ENCODE measurements around the gene ZNF223.

Gene ZNF223

GRCh38 chr19:44051650-44052402 is at the start of gene ZNF223:
Gene ZNF223, plus strand, starts transcription at chr19:44052036. Its CDS starts 3,141 bp downstream, at chr19:44055177.
- peak; percentile 69 for DNase-seq (ENCODE audit: low spot score)
- peak; percentile 81 for FAIRE-seq

GRCh38 chr19:44002212-44002565 is 49.6 kb upstream of the ZNF223 start:
- no peak for FAIRE-seq

GRCh38 chr19:44002566-44003460 is 49.0 kb upstream of the ZNF223 start, which contains the start of gene ZNF230:
Gene ZNF230, plus strand, starts transcription at chr19:44002957. Its CDS starts 4,122 bp downstream, at chr19:44007079.
- peak; percentile 82 for DNase-seq (ENCODE audit: low spot score)
- FAIRE-seq = peak; percentile 86

More at GRCh38 chr19:44002212-44002565, 49.6 kb upstream of the ZNF223 start:
- DNase-seq (ENCODE audit: low spot score) = no peak

GRCh38 chr19:44003461-44004009 is 48.3 kb upstream of the ZNF223 start:
- DNase-seq (ENCODE audit: low spot score) (peak; percentile 6), FAIRE-seq (no peak)

- no peak for DNase-seq (ENCODE audit: low spot score)
- no peak for FAIRE-seq
Observed at GRCh38 chr19:44005973-44006372, 45.9 kb upstream of the ZNF223 start.

GRCh38 chr19:44007473-44007872 is 44.4 kb upstream of the ZNF223 start:
- FAIRE-seq = no peak

GRCh38 chr19:44010468-44010867 is 41.4 kb upstream of the ZNF223 start:
- no peak for FAIRE-seq
- DNase-seq (ENCODE audit: low spot score) = no peak

More at GRCh38 chr19:44007473-44007872, 44.4 kb upstream of the ZNF223 start:
- no peak for DNase-seq (ENCODE audit: low spot score)

- no peak for FAIRE-seq
- DNase-seq (ENCODE audit: low spot score) = no peak
Observed at GRCh38 chr19:44019498-44019897, 32.3 kb upstream of the ZNF223 start.

GRCh38 chr19:44021221-44021620 is 30.6 kb upstream of the ZNF223 start:
- FAIRE-seq (no peak), DNase-seq (ENCODE audit: low spot score) (no peak)

GRCh38 chr19:44024900-44025216 is 27.0 kb upstream of the ZNF223 start:
- DNase-seq (ENCODE audit: low spot score) (no peak), FAIRE-seq (no peak)

- FAIRE-seq (peak; percentile 72), DNase-seq (ENCODE audit: low spot score) (peak; percentile 65)
Observed at GRCh38 chr19:44025217-44025936, 26.5 kb upstream of the ZNF223 start, which contains the start of gene ZNF222. Gene ZNF222, plus strand, starts transcription at chr19:44025379. Its CDS starts 58 bp downstream, at chr19:44025437.

GRCh38 chr19:44026622-44027021 is 25.2 kb upstream of the ZNF223 start:
- no peak for FAIRE-seq
- DNase-seq (ENCODE audit: low spot score) = no peak

- FAIRE-seq (no peak), DNase-seq (ENCODE audit: low spot score) (no peak)
Observed at GRCh38 chr19:44032001-44032610, 19.7 kb upstream of the ZNF223 start.

- FAIRE-seq = no peak
- DNase-seq (ENCODE audit: low spot score) = no peak
Observed at GRCh38 chr19:44042147-44042546, 9.7 kb upstream of the ZNF223 start.

- FAIRE-seq (no peak), DNase-seq (ENCODE audit: low spot score) (no peak)
Observed at GRCh38 chr19:44050740-44051649, 841 bp upstream of the ZNF223 start.

- no peak for FAIRE-seq
Observed at GRCh38 chr19:44055870-44056269, 4.0 kb downstream of the ZNF223 start.

GRCh38 chr19:44059229-44059628 is 7.4 kb downstream of the ZNF223 start:
- DNase-seq (ENCODE audit: low spot score) (no peak), FAIRE-seq (no peak)

More at GRCh38 chr19:44055870-44056269, 4.0 kb downstream of the ZNF223 start:
- no peak for DNase-seq (ENCODE audit: low spot score)

GRCh38 chr19:44061038-44061437 is 9.2 kb downstream of the ZNF223 start:
- FAIRE-seq (no peak), DNase-seq (ENCODE audit: low spot score) (no peak)

GRCh38 chr19:44066305-44066704 is 14.5 kb downstream of the ZNF223 start:
- DNase-seq (ENCODE audit: low spot score) (no peak), FAIRE-seq (no peak)

GRCh38 chr19:44069415-44069814 is 17.6 kb downstream of the ZNF223 start:
- DNase-seq (ENCODE audit: low spot score) (no peak), FAIRE-seq (no peak)

All from RCC 7860 (cell line).